GM18526 (cell line): ENCODE measurements around the gene BCAS3.

Source experiments
- POLR2A ChIP-seq: IDR thresholded peaks from 3 replicates; pipeline ENCODE4 v1.6.1; 2011; ENCODE audit not compliant: insufficient read length; ENCODE audit errors: extremely low read depth

Gene BCAS3

GRCh38 chr17:61331178-61331577, 653.5 kb downstream of the BCAS3 start:
- TF ChIP-seq POLR2A: no peak

DNA sequence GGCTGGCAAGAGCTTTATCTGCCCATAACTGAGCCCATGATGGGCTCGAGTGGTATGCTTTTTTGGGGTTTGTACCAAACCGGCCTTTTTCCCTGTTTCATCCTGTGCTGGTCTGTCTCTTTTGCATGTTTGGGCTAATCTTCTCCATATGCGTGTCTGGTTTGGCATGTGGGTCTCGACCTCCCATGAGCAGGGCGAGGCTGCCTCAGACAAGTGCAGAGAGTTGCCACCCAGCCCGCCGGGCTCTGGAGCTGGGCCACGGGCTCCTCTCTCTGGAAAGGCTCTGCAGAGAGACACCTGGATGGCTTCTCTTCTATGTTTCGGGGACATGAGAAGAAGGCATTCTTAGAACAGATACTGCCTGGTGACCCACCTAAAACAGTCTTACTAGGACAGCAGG, 654.2 kb downstream of the BCAS3 start:
- no peak for TF ChIP-seq POLR2A

GRCh38 chr17:61333136-61333535, 655.5 kb downstream of the BCAS3 start:
- TF ChIP-seq POLR2A: no peak

- TF ChIP-seq POLR2A: no peak
Measured at GRCh38 chr17:61334673-61335072, 657.0 kb downstream of the BCAS3 start.

GRCh38 chr17:61335105-61335844, 657.6 kb downstream of the BCAS3 start:
- TF ChIP-seq POLR2A: no peak

DNA sequence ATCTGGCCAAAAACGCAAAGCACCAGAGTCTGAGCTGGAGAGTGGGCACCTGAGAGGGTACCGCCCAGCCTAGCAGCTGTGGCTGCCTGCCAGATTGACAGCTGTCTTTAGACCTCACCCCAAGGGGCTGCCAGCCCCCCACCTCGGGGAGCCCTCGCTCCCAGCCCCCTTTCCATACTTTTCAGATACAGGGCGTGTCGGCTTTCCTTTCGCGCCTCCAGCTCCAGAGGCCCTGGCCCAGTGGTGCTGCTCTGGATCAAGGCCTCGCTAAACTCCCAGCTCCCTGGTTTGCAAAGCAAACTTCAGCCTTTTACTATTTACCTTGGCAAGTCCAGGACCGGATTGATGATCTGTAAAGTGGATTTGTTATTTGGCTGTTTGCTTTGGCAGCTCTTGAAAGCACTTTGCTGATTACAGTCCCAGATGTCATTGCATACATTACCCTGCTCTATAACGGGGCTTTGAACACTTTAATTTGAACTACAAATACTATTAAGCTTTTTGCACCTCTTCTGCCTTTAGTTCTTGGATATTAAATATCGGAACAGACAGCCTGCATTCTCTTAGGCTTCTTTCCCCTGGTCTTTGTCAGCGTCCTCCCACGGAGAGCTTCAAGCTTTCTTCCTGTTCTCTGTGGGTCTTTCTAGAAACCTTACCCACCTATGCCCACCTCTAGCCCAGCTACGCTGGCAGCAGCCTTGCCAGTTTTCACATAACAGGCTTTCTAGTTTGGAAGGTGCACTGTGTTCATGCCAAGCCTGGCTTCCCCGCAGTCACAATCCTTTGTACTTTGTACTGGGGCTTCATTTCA, 658.4 kb downstream of the BCAS3 start:
- no peak for TF ChIP-seq POLR2A

DNA sequence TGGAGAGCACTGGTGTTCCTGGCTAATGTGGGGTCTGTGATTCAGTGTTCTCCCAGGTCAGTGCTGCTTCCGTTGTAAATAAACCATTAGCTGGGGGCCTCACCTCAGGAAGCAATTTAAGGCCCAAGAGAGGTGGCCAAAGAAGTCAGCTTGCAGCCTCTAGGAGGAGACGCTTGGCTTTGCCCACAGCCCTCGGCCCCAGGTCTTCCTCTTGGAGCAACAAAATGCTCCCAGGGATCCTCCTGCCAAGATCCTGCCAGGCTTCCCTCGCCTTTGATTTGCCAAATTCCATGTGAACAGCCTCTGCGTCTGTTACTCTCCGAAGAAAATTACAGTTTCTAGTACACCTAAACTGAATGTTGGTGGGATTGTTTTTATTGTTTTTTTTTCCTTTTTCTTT, 659.6 kb downstream of the BCAS3 start:
- no peak for TF ChIP-seq POLR2A

DNA sequence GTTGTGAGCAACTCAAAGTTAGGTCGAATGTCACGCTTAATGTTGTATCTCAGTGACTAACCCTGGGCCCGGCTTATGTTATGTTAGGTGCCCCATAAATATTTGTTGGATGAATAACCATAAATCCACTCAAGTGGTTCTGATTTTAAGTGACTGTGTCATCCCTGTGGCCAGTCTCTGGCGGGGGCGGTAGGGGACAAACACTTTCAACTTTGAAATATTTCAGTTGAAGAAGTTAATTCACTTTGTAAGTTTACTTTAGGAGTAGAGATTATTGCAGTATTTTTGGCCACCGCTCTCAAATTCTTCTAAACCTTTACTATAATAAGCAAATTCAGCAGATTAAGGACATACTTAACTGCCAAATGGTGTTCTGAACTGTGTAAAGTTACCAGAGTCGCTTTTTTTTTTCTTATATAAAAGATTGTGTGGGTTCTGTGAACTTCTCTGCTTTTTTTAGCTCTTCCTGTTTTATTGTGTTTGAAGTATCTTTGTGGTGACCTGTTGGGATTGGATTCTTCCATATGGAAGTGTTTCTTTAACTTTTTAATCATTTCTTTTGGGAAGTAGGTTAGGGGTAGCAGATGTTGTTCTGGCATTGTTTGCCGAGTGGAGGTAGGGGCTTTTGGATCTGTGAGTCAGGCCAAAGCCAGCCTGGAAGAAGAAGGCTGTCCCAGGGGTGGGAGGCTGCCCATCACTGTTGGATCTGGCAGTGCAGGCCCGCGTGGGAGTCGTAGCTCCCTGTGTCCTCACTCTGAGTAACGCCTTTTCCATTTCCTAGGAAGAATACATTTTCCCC, 660.5 kb downstream of the BCAS3 start:
- TF ChIP-seq POLR2A: no peak

DNA sequence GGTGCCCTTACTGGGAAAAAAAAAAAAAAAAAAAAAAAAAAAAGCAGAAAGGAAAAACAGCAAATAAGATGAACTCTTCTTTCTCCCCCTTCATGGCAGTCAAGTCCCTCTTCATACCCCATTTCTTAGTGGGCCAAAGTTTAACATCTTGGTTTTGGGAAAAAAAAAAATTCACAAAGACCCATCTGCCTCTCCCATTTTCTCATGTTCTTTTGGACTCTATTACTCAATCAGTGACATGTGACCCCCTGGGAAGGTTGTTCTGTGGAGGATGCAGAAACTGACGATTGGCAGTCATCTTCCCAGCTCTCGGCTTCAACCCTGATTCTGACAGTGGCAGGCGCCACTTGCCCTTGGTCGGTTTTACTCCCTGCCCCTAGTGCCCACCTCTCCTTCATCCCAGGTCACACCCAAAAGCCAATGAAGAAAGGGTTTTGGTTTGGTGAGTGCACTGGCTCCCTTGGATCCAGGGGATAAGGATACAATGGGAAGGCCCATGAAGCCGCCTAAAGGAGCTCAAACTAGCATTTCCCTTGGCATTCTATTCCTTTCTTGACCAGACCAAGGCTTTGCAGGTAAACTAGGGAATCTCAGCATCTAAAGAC, 661.3 kb downstream of the BCAS3 start:
- TF ChIP-seq POLR2A: no peak

DNA sequence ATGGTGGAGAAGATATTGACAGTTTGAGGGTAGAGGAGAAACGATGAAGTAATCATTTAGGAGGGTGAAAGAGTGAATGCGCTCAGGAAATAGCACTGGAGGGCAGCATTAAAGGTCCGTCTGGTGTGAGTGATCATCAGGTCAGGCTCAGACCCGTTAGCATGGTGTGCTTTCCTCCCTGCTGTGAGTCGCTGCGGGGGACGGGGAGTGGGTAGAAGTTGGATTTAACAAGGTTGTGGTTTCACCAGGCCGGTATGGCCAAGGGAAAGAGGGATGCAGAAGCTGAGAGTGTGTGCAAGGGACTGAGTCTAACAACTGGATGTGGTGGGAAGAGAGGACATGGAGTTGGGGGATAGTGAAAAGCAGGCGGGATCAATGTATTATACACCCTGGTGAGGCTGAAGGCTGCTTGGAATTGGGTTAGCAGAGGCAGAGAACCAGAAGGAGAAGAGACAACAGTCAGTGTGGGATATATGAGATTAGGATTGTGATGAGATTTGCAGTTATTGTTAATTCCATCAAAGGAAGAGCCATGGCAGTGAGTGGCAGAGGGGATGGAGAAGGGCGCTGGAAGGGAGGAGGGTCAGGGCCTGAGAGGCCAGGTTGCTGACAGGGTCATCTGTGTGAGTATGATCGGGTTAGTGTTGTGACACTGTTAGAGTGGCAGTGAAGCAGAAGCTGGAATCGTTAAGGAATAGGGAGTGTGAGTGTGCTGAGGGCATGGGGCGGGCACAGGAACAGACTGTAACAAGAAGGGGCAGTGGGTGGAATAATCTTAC, 663.0 kb downstream of the BCAS3 start:
- TF ChIP-seq POLR2A: no peak

DNA sequence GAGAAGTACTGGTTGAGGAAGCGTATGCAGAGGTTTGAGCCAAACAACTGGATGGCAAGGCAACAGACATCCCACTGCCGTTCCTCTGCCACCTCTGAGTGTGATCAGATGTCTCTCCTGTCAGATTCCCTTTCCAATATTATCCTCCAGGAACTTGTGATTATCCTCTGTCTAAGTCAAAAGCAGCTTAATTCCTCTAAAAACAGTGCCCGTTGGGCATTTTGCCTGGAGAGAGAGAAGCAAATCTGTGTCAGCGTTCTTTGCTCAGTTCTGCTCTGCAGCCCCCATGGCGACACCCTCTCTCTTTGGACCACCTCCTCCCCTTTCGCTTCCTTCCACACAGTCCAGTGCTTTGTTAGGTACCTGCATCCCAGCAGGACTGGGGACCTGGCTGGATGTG, 665.9 kb downstream of the BCAS3 start:
- no peak for TF ChIP-seq POLR2A

- no peak for TF ChIP-seq POLR2A
Measured at GRCh38 chr17:61345061-61345460, 667.4 kb downstream of the BCAS3 start.

GRCh38 chr17:61345825-61346666, 668.4 kb downstream of the BCAS3 start:
- TF ChIP-seq POLR2A: no peak

DNA sequence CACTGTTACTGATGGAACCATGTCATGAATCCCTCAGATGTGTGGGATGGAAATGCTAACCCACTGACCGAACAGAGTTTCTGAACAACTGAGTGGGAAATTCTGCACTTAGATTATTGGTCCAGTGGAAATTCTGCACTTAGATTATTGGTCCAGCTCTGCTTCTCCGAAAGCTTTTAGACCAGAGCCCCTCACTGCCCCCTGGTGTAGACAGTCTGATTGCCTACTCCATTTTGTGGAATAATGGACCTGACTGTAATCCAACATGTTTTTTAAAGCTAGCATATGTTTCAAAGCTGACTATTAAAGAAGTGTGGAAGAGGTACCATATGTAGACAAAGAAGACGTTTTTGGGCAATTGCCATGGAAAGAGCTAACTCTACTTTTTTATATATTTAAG, 671.7 kb downstream of the BCAS3 start:
- no peak for TF ChIP-seq POLR2A
